A549 (cell line): ENCODE data around the gene CCL7. TPM values are rescaled to one million over a fixed set of nuclear protein-coding genes. Genes with fewer than 3 reads are reported as not detected.

Experiments used
- ATAC-seq, 2 experiments: fragments of 200-7000 bp in 1 of 2; fragments of >200 bp in 1 of 2; cut with Nextera tagmentation in 1 of 2; cut with Tn5 transposase in 1 of 2; 3 replicates each; pipeline versions ENCODE4 v1.8.0 to v1.9.1; 2018 to 2020; ENCODE audit warnings: mild to moderate bottlenecking in 1 of 2, moderate library complexity in 1 of 2
- CTCF ChIA-PET: fragments of 300-600 bp; sonication (Branson Sonifier 250); formaldehyde crosslinking; extraction: SDS; loops from one replicate; lab custom pipeline; 2021; ENCODE audit warnings: antibody characterized with exemption, inconsistent platforms; lab: Yijun Ruan, JAX
- POLR2A ChIA-PET: fragments of 350-600 bp; formaldehyde crosslinking; extraction: SDS; loops from one replicate; lab custom pipeline; 2021; ENCODE audit warnings: antibody characterized with exemption, inconsistent platforms; lab: Yijun Ruan, JAX
- DNase-seq, 2 experiments: peaks; one replicate each; pipeline versions ENCODE4 v3.0.0 to v3.0.0-alpha.2; 2011 to 2016; ENCODE audit warnings: low read depth in 1 of 2, low spot score in 1 of 2
- FAIRE-seq: peaks from 2 replicates; lab custom pipeline; 2011; peaks lifted over from hg19 to GRCh38; lab: Jason Lieb, UNC
- H3K27ac ChIP-seq, 2 experiments: fragments of >200 bp; sonication (Bioruptor Twin); formaldehyde crosslinking; 3 replicates each; pipeline ENCODE4 v1.5.1; 2016 to 2017
- H3K4me1 ChIP-seq: fragments of >200 bp; sonication (Bioruptor Twin); formaldehyde crosslinking; 3 replicates; pipeline ENCODE4 v1.6.1; 2016
- H3K4me2 ChIP-seq: fragments of >200 bp; sonication (Bioruptor Twin); formaldehyde crosslinking; 3 replicates; pipeline ENCODE4 v1.6.1; 2016
- H3K4me3 ChIP-seq: fragments of >200 bp; sonication (Bioruptor Twin); formaldehyde crosslinking; 3 replicates; pipeline ENCODE4 v1.5.1; 2016
- H3K9me3 ChIP-seq: fragments of >200 bp; sonication (Bioruptor Twin); formaldehyde crosslinking; 3 replicates; pipeline ENCODE4 v1.6.1; 2016
- BHLHE40 ChIP-seq: IDR thresholded peaks from 2 replicates; pipeline ENCODE4 v1.6.1; 2012; ENCODE audit warnings: low read depth, low read length, inconsistent platforms
- CEBPB ChIP-seq, 2 experiments: fragments of >200 bp in 1 of 2; sonication (Bioruptor Twin) in 1 of 2; formaldehyde crosslinking in 1 of 2; IDR thresholded peaks; 2 replicates each; pipeline ENCODE4 v1.6.1; 2012 to 2016
- EHF ChIP-seq: fragments of 250-450 bp; sonication (Bioruptor Pico); IDR thresholded peaks from 2 replicates; pipeline ENCODE4 v1.5.0; 2020; ENCODE audit warnings: mild to moderate bottlenecking
- EHMT2 ChIP-seq: fragments of 200-600 bp; sonication (generic); IDR thresholded peaks from 2 replicates; pipeline ENCODE4 v1.6.1; 2016; ENCODE audit warnings: antibody characterized with exemption, low read depth, mild to moderate bottlenecking, moderate library complexity
- EP300 ChIP-seq, 2 experiments: fragments of >200 bp; sonication (Bioruptor Twin); formaldehyde crosslinking; IDR thresholded peaks; 2 replicates in 1 of 2; 3 replicates in 1 of 2; pipeline ENCODE4 v1.6.1; 2016 to 2017
- FOSB ChIP-seq: fragments of 250-450 bp; sonication (Bioruptor Pico); IDR thresholded peaks from 2 replicates; pipeline ENCODE4 v1.5.0; 2020; ENCODE audit warnings: mild to moderate bottlenecking, moderate library complexity
- FOXS1 ChIP-seq: fragments of 250-450 bp; sonication (Bioruptor Pico); IDR thresholded peaks from 2 replicates; pipeline ENCODE4 v1.5.0; 2020; ENCODE audit warnings: mild to moderate bottlenecking, moderate library complexity
- GATA3 ChIP-seq: IDR thresholded peaks from 2 replicates; pipeline ENCODE4 v1.6.1; 2012; ENCODE audit warnings: borderline replicate concordance
- JUNB ChIP-seq: fragments of >200 bp; sonication (Bioruptor Twin); formaldehyde crosslinking; IDR thresholded peaks from 2 replicates; pipeline ENCODE4 v1.6.1; 2016
- KDM5A ChIP-seq: fragments of 200-600 bp; sonication (generic); IDR thresholded peaks from 2 replicates; pipeline ENCODE4 v1.6.1; 2016; ENCODE audit warnings: antibody characterized with exemption, mild to moderate bottlenecking
- NPAS2 ChIP-seq: fragments of 250-450 bp; sonication (Bioruptor Pico); IDR thresholded peaks from 2 replicates; pipeline ENCODE4 v1.8.0; 2022; ENCODE audit warnings: mild to moderate bottlenecking, moderate library complexity, borderline replicate concordance
- NR3C1 ChIP-seq: fragments of >200 bp; sonication (Bioruptor Twin); formaldehyde crosslinking; IDR thresholded peaks from 3 replicates; pipeline ENCODE4 v1.6.1; 2017
- PHF8 ChIP-seq: fragments of 200-600 bp; sonication (generic); IDR thresholded peaks from 2 replicates; pipeline ENCODE4 v1.6.1; 2016; ENCODE audit warnings: low read depth, mild to moderate bottlenecking, antibody characterized with exemption, moderate library complexity, borderline replicate concordance
- RAD21 ChIP-seq, 2 experiments: fragments of >200 bp in 1 of 2; sonication (Bioruptor Twin) in 1 of 2; formaldehyde crosslinking in 1 of 2; IDR thresholded peaks in 1 of 2; conservative IDR thresholded peaks in 1 of 2; 2 replicates in 1 of 2; 3 replicates in 1 of 2; pipeline ENCODE4 v1.6.1; 2012 to 2018; ENCODE audit warnings: inconsistent platforms in 1 of 2
- RARB ChIP-seq: fragments of 250-450 bp; sonication (Bioruptor Pico); IDR thresholded peaks from 2 replicates; pipeline ENCODE4 v1.8.0; 2021; ENCODE audit warnings: mild to moderate bottlenecking, moderate library complexity
- RFX5 ChIP-seq: fragments of 450-650 bp; IDR thresholded peaks from 2 replicates; pipeline ENCODE4 v1.7.1; 2014; ENCODE audit warnings: antibody characterized with exemption, mild to moderate bottlenecking, moderate library complexity
- TFCP2L1 ChIP-seq: fragments of 250-450 bp; sonication (Bioruptor Pico); IDR thresholded peaks from 2 replicates; pipeline ENCODE4 v1.5.0; 2021; ENCODE audit warnings: mild to moderate bottlenecking
- ZFP36 ChIP-seq: fragments of 450-650 bp; IDR thresholded peaks from 2 replicates; pipeline ENCODE4 v1.6.1; 2014; ENCODE audit warnings: borderline replicate concordance; ENCODE audit not compliant: partially characterized antibody
- ZSCAN20 ChIP-seq: fragments of 250-450 bp; sonication (Bioruptor Pico); IDR thresholded peaks from 2 replicates; pipeline ENCODE4 v1.8.0; 2022; ENCODE audit warnings: mild to moderate bottlenecking, moderate library complexity
- WGBS: methylation state at CpG from one replicate; pipeline ENCODE4 v1.1.6; 2017; ENCODE audit errors: missing lambda C conversion rate; 5-methylcytosine and 5-hydroxymethylcytosine counted together
- polyA plus RNA-seq, 4 experiments: library from polyadenylated mRNA; depleted of rRNA in 3 of 4; stranded (reverse); fragments of >200 nt; fragmentation: RNase III in 1 of 4; extraction: RNeasy Plus Mini Kit Qiagen cat#74134 plus additional on column Dnase treatment in 1 of 4; gene quantifications; 2 replicates in 3 of 4; 3 replicates in 1 of 4; pipeline ENCODE4 v1.2.3, GENCODE V29; 2011 to 2017
- TF ChIP-seq, protein P1 (sequence below): fragments of >200 bp; sonication (Bioruptor Twin); formaldehyde crosslinking; IDR thresholded peaks from 3 replicates; pipeline ENCODE4 v1.5.1; 2016
- TF ChIP-seq, protein P2 (sequence below): fragments of 450-650 bp; IDR thresholded peaks from 2 replicates; pipeline ENCODE4 v1.6.1; 2014; ENCODE audit warnings: antibody characterized with exemption
- TF ChIP-seq, protein P3 (sequence below): fragments of 150-350 bp; IDR thresholded peaks from 2 replicates; pipeline ENCODE4 v1.6.1; 2014; ENCODE audit warnings: low read depth, mild to moderate bottlenecking, low read length
- TF ChIP-seq, protein P4 (sequence below): IDR thresholded peaks from 2 replicates; pipeline ENCODE4 v1.6.1; 2012

CCL7 gene
- polyA plus RNA-seq, 2 of the 4 experiments (the other 2 are of a cell fraction), result 0.17 TPM; not detected in 1

DNA sequence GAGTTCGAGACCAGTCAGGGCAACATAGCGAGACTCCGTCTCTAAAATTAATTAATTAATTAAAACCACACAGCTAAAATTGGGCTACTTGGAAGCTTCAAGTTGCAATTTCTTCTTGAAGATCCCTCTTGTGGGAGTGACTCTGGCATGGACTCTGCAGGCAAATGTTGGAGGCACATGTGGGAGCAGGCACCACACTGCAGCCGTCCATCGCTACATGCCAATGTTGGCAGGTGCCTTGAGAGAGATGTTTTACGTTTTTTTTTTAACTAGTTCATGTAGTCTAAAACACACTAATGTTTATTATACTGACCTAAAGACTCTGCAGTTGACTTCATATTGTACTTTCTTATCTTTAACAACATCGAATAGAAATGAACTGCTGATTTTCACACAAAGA, 41.3 kb downstream of the CCL7 start:
- ATAC-seq, result no peak
- Histone ChIP-seq H3K4me1 (peaks cover under 1% of the 10 kb centered on the region; the same call in 1 of the 3 replicates), H3K27ac (no peak overlapping the region), H3K4me3 (no peak overlapping the region), H3K4me2 (no peak overlapping the region), H3K9me3 (no peaks in the 10 kb centered on the region)
- TF ChIP-seq NR3C1 (no peak), GATA3 (no peak), JUNB (no peak), ZSCAN20 (CRISPR knock-in tag) (no peak), BHLHE40 (no peak), KDM5A (no peak), CEBPB (IDR thresholded peaks at IDR 0.05) (no peak), RARB (CRISPR knock-in tag) (no peak), NPAS2 (no peak), PHF8 (no peak)
- TF ChIP-seq, protein P1, sequence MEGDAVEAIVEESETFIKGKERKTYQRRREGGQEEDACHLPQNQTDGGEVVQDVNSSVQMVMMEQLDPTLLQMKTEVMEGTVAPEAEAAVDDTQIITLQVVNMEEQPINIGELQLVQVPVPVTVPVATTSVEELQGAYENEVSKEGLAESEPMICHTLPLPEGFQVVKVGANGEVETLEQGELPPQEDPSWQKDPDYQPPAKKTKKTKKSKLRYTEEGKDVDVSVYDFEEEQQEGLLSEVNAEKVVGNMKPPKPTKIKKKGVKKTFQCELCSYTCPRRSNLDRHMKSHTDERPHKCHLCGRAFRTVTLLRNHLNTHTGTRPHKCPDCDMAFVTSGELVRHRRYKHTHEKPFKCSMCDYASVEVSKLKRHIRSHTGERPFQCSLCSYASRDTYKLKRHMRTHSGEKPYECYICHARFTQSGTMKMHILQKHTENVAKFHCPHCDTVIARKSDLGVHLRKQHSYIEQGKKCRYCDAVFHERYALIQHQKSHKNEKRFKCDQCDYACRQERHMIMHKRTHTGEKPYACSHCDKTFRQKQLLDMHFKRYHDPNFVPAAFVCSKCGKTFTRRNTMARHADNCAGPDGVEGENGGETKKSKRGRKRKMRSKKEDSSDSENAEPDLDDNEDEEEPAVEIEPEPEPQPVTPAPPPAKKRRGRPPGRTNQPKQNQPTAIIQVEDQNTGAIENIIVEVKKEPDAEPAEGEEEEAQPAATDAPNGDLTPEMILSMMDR, result no peak
- ChIA-PET CTCF (interaction anchor here (1.8 to 2.0 kb wide), 2 partner anchors 50 to 111 kb away, joined by 4 to 10 read pairs; no protein-coding TSS in a partner anchor), POLR2A (no interaction called here)
- DNase-seq, result no peak
- WGBS, result 64% methylated on average over 7 of the region's 7 CpGs
- no peak for FAIRE-seq

DNA sequence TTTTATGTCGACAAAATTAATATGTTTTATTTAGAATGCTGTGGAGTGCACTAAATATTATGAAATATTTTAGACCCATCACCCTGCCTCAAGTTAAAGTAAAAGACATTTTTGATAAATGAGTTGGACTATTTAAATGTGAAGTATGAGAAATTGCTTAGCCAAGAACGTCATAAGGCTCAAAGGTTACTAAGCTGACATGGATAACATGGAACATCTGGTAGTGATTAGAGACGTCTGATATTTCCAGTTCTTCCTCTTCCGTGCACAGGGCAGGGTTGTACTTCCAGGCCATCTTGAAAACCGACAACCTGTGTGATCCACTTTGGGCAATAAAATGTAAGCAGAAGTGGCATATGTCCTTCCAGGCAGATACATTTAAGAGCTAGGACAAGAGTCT, 42.1 kb downstream of the CCL7 start:
- 16% methylated on average over 5 of the region's 5 CpGs for WGBS
- ATAC-seq (no peak), DNase-seq (peak in 1 of 2 experiments; percentile 13), FAIRE-seq (no peak)
- Histone ChIP-seq H3K27ac (no peak overlapping the region), H3K4me3 (no peak overlapping the region), H3K4me1 (no peaks in the 10 kb centered on the region; the same call in 2 of the 3 replicates), H3K4me2 (no peak overlapping the region), H3K9me3 (no peaks in the 10 kb centered on the region)
- TF ChIP-seq TFCP2L1 (no peak), CEBPB (IDR thresholded peaks at IDR 0.05) (no peak), FOSB (CRISPR knock-in tag) (no peak), JUNB (no peak), KDM5A (no peak), ZFP36 (no peak)
- ChIA-PET CTCF (interaction anchor here (1.8 to 2.6 kb wide), 2 partner anchors 49 to 111 kb away, joined by 4 to 11 read pairs; no protein-coding TSS in a partner anchor), POLR2A (no interaction called here)

DNA sequence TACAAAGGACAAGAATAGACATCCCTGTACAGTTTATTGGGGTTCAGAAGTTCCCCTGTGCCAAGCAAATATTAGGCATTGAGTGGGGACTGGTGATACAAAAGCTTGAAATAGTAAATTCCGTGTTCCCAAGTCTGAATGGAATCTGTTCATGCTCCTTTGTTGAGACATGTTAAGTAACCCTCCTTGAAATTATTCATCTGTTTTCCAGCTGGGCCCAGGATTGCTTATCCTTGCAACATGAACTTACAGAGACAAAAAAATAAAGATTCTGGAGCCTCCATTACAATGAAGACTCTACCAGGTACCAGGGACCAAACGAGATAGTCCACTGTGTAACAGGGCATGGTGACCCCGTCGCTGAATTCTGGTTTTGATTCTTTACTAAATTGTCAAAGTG, 43.1 kb downstream of the CCL7 start:
- 42% methylated on average over 4 of the region's 4 CpGs for WGBS
- no peak for ATAC-seq
- TF ChIP-seq, protein P2, sequence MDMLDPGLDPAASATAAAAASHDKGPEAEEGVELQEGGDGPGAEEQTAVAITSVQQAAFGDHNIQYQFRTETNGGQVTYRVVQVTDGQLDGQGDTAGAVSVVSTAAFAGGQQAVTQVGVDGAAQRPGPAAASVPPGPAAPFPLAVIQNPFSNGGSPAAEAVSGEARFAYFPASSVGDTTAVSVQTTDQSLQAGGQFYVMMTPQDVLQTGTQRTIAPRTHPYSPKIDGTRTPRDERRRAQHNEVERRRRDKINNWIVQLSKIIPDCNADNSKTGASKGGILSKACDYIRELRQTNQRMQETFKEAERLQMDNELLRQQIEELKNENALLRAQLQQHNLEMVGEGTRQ, result no peak
- TF ChIP-seq, protein P3, sequence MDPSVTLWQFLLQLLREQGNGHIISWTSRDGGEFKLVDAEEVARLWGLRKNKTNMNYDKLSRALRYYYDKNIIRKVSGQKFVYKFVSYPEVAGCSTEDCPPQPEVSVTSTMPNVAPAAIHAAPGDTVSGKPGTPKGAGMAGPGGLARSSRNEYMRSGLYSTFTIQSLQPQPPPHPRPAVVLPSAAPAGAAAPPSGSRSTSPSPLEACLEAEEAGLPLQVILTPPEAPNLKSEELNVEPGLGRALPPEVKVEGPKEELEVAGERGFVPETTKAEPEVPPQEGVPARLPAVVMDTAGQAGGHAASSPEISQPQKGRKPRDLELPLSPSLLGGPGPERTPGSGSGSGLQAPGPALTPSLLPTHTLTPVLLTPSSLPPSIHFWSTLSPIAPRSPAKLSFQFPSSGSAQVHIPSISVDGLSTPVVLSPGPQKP, result no peak
- TF ChIP-seq, protein P4, sequence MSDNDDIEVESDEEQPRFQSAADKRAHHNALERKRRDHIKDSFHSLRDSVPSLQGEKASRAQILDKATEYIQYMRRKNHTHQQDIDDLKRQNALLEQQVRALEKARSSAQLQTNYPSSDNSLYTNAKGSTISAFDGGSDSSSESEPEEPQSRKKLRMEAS, result no peak
- no peak for TF ChIP-seq EHF (CRISPR knock-in tag)
- TF ChIP-seq FOXS1, result no peak
- TF ChIP-seq RFX5, result no peak
- no peak for TF ChIP-seq ZFP36
- no peak for TF ChIP-seq EHMT2
- TF ChIP-seq GATA3, result no peak
- no peak for TF ChIP-seq NPAS2
- no peak for TF ChIP-seq RAD21 (conservative IDR thresholded peaks at IDR 0.05 in 1 of 2, IDR thresholded peaks at IDR 0.05 in 1 of 2)
- TF ChIP-seq EP300 (IDR thresholded peaks at IDR 0.05), result no peak
- no peak overlapping the region for H3K27ac ChIP-seq
- no peak overlapping the region for H3K4me3 ChIP-seq
- POLR2A ChIA-PET, result no interaction called here
- CTCF ChIA-PET, result interaction anchor here (0.6 to 2.6 kb wide), 2 partner anchors 48 to 199 kb away, joined by 4 to 11 read pairs; no protein-coding TSS in a partner anchor
- no peak overlapping the region for H3K4me2 ChIP-seq
- DNase-seq, result no peak
- no peaks in the 10 kb centered on the region for H3K9me3 ChIP-seq
- H3K4me1 ChIP-seq, result no peaks in the 10 kb centered on the region; the same call in 2 of the 3 replicates
- no peak for FAIRE-seq
